GM12878 (cell line): ENCODE data around the gene ADAMTS16. TPM values are rescaled to one million over a fixed set of nuclear protein-coding genes. Genes with fewer than 3 reads are reported as not detected.

Source experiments
- ATAC-seq: fragments of 200-7000 bp; cut with Tn5 transposase; 3 replicates; pipeline ENCODE4 v1.9.1; 2020; ENCODE audit warnings: mild to moderate bottlenecking, moderate library complexity
- BruUV-seq: library from RNA; stranded (reverse); fragments of 400-500 nt; replicated peaks from 2 replicates; lab custom pipeline; 2021; lab: Mats Ljungman, UMichigan
- CTCF ChIA-PET: fragments of 300-600 bp; sonication (Branson Sonifier 250); formaldehyde crosslinking; extraction: SDS; loops from one replicate; lab custom pipeline; 2021; ENCODE audit warnings: inconsistent platforms; lab: Yijun Ruan, JAX
- POLR2A ChIA-PET: fragments of 350-600 bp; formaldehyde crosslinking; extraction: SDS; loops from one replicate; lab custom pipeline; 2021; ENCODE audit warnings: inconsistent platforms; lab: Charles Lee
- RAD21 ChIA-PET: fragments of 300-600 bp; sonication (Branson Sonifier 250); formaldehyde crosslinking; loops from one replicate; lab custom pipeline; 2023; ENCODE audit warnings: antibody characterized with exemption; ENCODE audit not compliant: unreplicated experiment; lab: Charles Lee
- SMC1A ChIA-PET: fragments of 300-600 bp; sonication (Branson Sonifier 250); formaldehyde crosslinking; loops from one replicate; lab custom pipeline; 2023; ENCODE audit not compliant: unreplicated experiment, uncharacterized antibody; lab: Charles Lee
- DNase-seq: peaks from one replicate; pipeline ENCODE4 v3.0.0-alpha.2; 2011; ENCODE audit warnings: low read depth, low spot score
- FAIRE-seq: peaks from 3 replicates; lab custom pipeline; 2011; peaks lifted over from hg19 to GRCh38; lab: Jason Lieb, UNC
- H2AFZ ChIP-seq: 2 replicates; pipeline ENCODE4 v1.6.0; 2011; ENCODE audit warnings: low read depth, low read length, control low read depth; ENCODE audit not compliant: control insufficient read depth
- H3K27ac ChIP-seq: 2 replicates; pipeline ENCODE4 v1.5.1; 2011; ENCODE audit warnings: control low read depth; ENCODE audit not compliant: control insufficient read depth, insufficient read depth
- H3K27me3 ChIP-seq, 2 experiments: replicated peaks in 1 of 2; 2 replicates each; pipeline versions ENCODE4 v1.6.0 to v1.6.1; 2011; ENCODE audit warnings: low read length in 1 of 2; ENCODE audit not compliant: control insufficient read depth in 2 of 2, insufficient read depth in 2 of 2
- H3K36me3 ChIP-seq, 2 experiments: 2 replicates each; pipeline ENCODE4 v1.5.1; 2011; ENCODE audit warnings: low read length in 1 of 2; ENCODE audit not compliant: control insufficient read depth in 2 of 2, insufficient read depth in 2 of 2
- H3K4me1 ChIP-seq: 2 replicates; pipeline ENCODE4 v1.6.1; 2011; ENCODE audit warnings: mild to moderate bottlenecking, low read length, moderate library complexity, mixed read lengths; ENCODE audit not compliant: control insufficient read depth, insufficient read depth
- H3K4me2 ChIP-seq: 2 replicates; pipeline ENCODE4 v1.6.0; 2011; ENCODE audit warnings: control low read depth; ENCODE audit not compliant: control insufficient read depth, insufficient read depth
- H3K4me3 ChIP-seq: fragments of 200-600 bp; sonication (generic); 2 replicates; pipeline ENCODE4 v1.5.1; 2016
- H3K79me2 ChIP-seq: 2 replicates; pipeline ENCODE4 v1.6.0; 2011; ENCODE audit warnings: low read length; ENCODE audit not compliant: control insufficient read depth, insufficient read depth
- H3K9ac ChIP-seq: 2 replicates; pipeline ENCODE4 v1.8.0; 2011; ENCODE audit warnings: low read length, control low read depth, mixed read lengths; ENCODE audit not compliant: control insufficient read depth, insufficient read depth
- H3K9me3 ChIP-seq: replicated peaks from 3 replicates; pipeline ENCODE4 v1.5.1; 2011; ENCODE audit warnings: mild to moderate bottlenecking, low read length; ENCODE audit not compliant: control insufficient read depth, insufficient read depth
- H4K20me1 ChIP-seq: 2 replicates; pipeline ENCODE4 v1.6.0; 2011; ENCODE audit not compliant: control insufficient read depth, insufficient read depth
- CBX5 ChIP-seq: sonication (generic); IDR thresholded peaks from 2 replicates; pipeline ENCODE4 v1.6.1; 2016; ENCODE audit warnings: low read depth, moderate library complexity, mild to moderate bottlenecking, inconsistent platforms
- CHD2 ChIP-seq: IDR thresholded peaks from 2 replicates; pipeline ENCODE4 v1.6.1; 2011; ENCODE audit warnings: low read depth, low read length, improper control_type of control experiment, borderline replicate concordance
- EZH2 ChIP-seq: IDR thresholded peaks from 2 replicates; pipeline ENCODE4 v1.6.1; 2012; ENCODE audit warnings: low read depth, mild to moderate bottlenecking, control low read depth, inconsistent platforms, low read length, borderline replicate concordance; ENCODE audit not compliant: control insufficient read depth
- GATAD2B ChIP-seq: fragments of 450-650 bp; conservative IDR thresholded peaks from 2 replicates; pipeline ENCODE4 v1.6.1; 2017; ENCODE audit warnings: low read depth, mild to moderate bottlenecking, moderate library complexity
- HSF1 ChIP-seq: fragments of 150-350 bp; IDR thresholded peaks from 2 replicates; pipeline ENCODE4 v1.6.1; 2014; ENCODE audit warnings: mild to moderate bottlenecking, low read depth, low read length
- IKZF1 ChIP-seq: fragments of 450-650 bp; conservative IDR thresholded peaks from 2 replicates; pipeline ENCODE4 v1.6.1; 2017; ENCODE audit warnings: antibody characterized with exemption, mild to moderate bottlenecking
- MXI1 ChIP-seq: fragments of 150-350 bp; IDR thresholded peaks from 2 replicates; pipeline ENCODE4 v1.6.1; 2011; ENCODE audit warnings: low read depth, mild to moderate bottlenecking, inconsistent platforms, low read length, improper control_type of control experiment
- PAX8 ChIP-seq: fragments of 450-650 bp; IDR thresholded peaks from 2 replicates; pipeline ENCODE4 v1.6.1; 2017; ENCODE audit warnings: mild to moderate bottlenecking, moderate library complexity
- WGBS: methylation state at CpG from one replicate; pipeline ENCODE4 v1.1.6; 2016; ENCODE audit warnings: low lambda C conversion rate; ENCODE audit not compliant: insufficient replicate concordance, insufficient coverage; ENCODE audit errors: missing lambda C conversion rate; 5-methylcytosine and 5-hydroxymethylcytosine counted together
- in situ Hi-C: fragments of 300-500 bp; cut with MboI; formaldehyde crosslinking; loops from 9 replicates; pipeline ENCODE4 v1.14.3; 2018; ENCODE audit warnings: mixed read lengths
- intact Hi-C: fragments of 100-400 bp; cut with micrococcal nuclease; formaldehyde crosslinking; loops from one replicate; pipeline ENCODE4 v1.14.2; 2022; ENCODE audit not compliant: unreplicated experiment
- polyA plus RNA-seq, 11 experiments: library from polyadenylated mRNA; depleted of rRNA in 4 of 11; unstranded in 6 of 11; stranded (reverse) in 5 of 11; fragments of >200 nt; fragmentation: Nextera tagmentation in 4 of 11; fragmentation: Illumina TruSeq in 1 of 11; extraction: Ambion mirVana in 4 of 11; extraction: Trizol in 1 of 11; gene quantifications; 1 replicate in 1 of 11; 2 replicates in 10 of 11; pipeline versions ENCODE4 v1.2.1 to v1.2.3, GENCODE V29; 2011 to 2016; ENCODE audit warnings: inconsistent platforms in 2 of 11, missing spikeins in 2 of 11, low read depth in 1 of 11
- total RNA-seq, 4 experiments: library from RNA; depleted of rRNA in 3 of 4; stranded (reverse); fragments of >200 nt in 3 of 4; fragmentation: Illumina TruSeq in 1 of 4; extraction: Trizol in 1 of 4; gene quantifications; 2 replicates each; pipeline versions ENCODE4 v1.2.1 to v1.2.3, GENCODE V29; 2013 to 2021

Gene ADAMTS16
- total and polyA plus RNA-seq, 10 of the 15 experiments (the other 5 are each of a cell fraction or from before 2014, with no cell fraction given): 0.04 TPM; not detected in 9

GRCh38 chr5:5139336-5139776, 774 bp upstream of the ADAMTS16 start:
- CTCF ChIA-PET: interaction anchor here (0.7 kb wide), 1 partner anchor 36 kb away, joined by 3 read pairs; no protein-coding TSS in a partner anchor
- in situ Hi-C loops: no loop called here
- no peak for DNase-seq
- no peaks in the 10 kb centered on the region for H3K79me2 ChIP-seq
- FAIRE-seq: no peak
- no peak overlapping the region for H3K9ac ChIP-seq
- POLR2A ChIA-PET: no interaction called here
- H3K4me2 ChIP-seq: no peak overlapping the region
- no TSS peak for BruUV-seq
- TF ChIP-seq HSF1 (no peak), MXI1 (no peak), IKZF1 (no peak), CHD2 (no peak), CBX5 (no peak), PAX8 (no peak), GATAD2B (no peak), EZH2 (no peak)
- intact Hi-C loops: no loop called here
- no peak overlapping the region for H2AFZ ChIP-seq
- no peaks in the 10 kb centered on the region for H4K20me1 ChIP-seq
- no peak overlapping the region for H3K27ac ChIP-seq
- no peaks in the 10 kb centered on the region for H3K36me3 ChIP-seq
- SMC1A ChIA-PET: no interaction called here
- H3K27me3 ChIP-seq: peaks cover 2 to 4% of the 10 kb centered on the region in 2 experiments; a peak in 2 of 4 replicates
- no peaks in the 10 kb centered on the region; the same call in 2 of the 3 replicates for H3K9me3 ChIP-seq
- ATAC-seq: no peak
- RAD21 ChIA-PET: interaction anchor here (2.5 kb wide), 1 partner anchor 280 kb away, joined by 11 read pairs; no protein-coding TSS in a partner anchor
- no peaks in the 10 kb centered on the region for H3K4me1 ChIP-seq
- H3K4me3 ChIP-seq: no peak overlapping the region
- 55% methylated on average over 38 of the region's 39 CpGs for WGBS
